Retinal pigment epithelial cell (primary cell): ENCODE data around the gene GUCY2F.

Source experiments
- DNase-seq: peaks from one replicate; pipeline ENCODE4 v3.0.0-alpha.2; 2010; ENCODE audit warnings: low read depth
- H3K4me3 ChIP-seq: 2 replicates; pipeline ENCODE4 v1.5.1; 2011; ENCODE audit warnings: mild to moderate bottlenecking, low read length, control low read depth, moderate library complexity
- TF ChIP-seq, protein P1 (sequence below): conservative IDR thresholded peaks from 2 replicates; pipeline ENCODE4 v1.5.1; 2011; ENCODE audit warnings: low read depth, low read length, control low read depth, inconsistent platforms

Gene GUCY2F

DNA sequence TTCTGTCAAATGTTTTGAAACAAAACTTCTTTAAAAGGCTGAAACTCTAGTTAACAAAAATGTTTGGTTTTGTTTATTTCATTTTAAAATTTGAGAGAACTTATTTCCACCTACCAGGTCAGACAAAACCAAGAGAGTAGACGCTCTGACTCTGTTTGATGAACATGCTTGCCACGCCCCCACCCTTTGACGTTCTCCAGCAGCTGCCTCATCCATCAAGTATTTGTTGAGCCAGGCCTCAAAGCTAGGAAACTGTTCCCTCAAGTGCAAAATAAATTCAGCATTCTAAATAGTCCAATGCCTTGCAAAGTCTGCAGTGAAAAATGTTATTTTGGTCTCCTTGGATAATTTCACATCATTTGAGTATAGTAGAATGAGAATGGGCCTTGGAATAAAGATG is 121.6 kb downstream of the GUCY2F start:
- no peak overlapping the region for H3K4me3 ChIP-seq
- DNase-seq, result no peak
- TF ChIP-seq, protein P1, sequence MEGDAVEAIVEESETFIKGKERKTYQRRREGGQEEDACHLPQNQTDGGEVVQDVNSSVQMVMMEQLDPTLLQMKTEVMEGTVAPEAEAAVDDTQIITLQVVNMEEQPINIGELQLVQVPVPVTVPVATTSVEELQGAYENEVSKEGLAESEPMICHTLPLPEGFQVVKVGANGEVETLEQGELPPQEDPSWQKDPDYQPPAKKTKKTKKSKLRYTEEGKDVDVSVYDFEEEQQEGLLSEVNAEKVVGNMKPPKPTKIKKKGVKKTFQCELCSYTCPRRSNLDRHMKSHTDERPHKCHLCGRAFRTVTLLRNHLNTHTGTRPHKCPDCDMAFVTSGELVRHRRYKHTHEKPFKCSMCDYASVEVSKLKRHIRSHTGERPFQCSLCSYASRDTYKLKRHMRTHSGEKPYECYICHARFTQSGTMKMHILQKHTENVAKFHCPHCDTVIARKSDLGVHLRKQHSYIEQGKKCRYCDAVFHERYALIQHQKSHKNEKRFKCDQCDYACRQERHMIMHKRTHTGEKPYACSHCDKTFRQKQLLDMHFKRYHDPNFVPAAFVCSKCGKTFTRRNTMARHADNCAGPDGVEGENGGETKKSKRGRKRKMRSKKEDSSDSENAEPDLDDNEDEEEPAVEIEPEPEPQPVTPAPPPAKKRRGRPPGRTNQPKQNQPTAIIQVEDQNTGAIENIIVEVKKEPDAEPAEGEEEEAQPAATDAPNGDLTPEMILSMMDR, result no peak

DNA sequence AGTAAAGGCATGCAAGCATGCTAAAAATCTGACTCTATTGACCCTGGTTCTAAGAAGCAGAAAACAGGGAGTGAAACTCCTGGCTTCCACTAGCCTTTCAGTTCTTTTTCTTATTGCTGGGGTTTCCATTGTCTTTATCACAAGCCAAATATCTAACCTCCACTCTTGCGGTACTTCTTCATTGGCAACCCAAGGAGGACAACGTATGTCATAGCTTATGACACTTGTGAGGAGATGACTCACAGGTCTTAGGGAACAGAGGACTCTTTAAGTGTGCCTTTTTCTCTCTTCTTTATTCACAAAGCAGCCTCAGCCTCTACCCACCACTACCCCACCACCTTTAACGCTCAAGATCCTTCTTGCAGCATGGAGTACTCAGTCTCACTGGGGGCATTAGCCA is 124.2 kb downstream of the GUCY2F start:
- DNase-seq, result no peak
- TF ChIP-seq, protein P1, result no peak
- no peak overlapping the region for H3K4me3 ChIP-seq

DNA sequence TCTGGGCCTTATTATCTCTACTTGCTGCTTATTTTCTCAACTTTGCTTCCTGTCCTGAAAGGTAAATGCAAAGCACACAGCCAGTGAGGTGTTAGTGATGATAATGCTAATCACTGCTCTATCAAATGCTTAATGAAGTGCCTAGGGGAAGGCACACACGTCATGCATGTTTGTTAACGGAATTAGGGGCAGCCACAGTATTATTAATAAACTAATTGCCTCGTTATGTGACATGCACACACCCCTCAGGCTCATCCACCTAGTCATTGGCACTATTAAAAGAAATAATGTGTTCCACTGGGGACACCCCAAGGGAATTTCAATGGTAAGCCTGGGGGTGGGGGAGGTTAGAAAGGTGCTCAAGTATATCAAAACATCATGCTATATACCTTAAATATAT is 125.2 kb downstream of the GUCY2F start:
- TF ChIP-seq, protein P1, result no peak
- DNase-seq, result no peak
- H3K4me3 ChIP-seq, result no peak overlapping the region

DNA sequence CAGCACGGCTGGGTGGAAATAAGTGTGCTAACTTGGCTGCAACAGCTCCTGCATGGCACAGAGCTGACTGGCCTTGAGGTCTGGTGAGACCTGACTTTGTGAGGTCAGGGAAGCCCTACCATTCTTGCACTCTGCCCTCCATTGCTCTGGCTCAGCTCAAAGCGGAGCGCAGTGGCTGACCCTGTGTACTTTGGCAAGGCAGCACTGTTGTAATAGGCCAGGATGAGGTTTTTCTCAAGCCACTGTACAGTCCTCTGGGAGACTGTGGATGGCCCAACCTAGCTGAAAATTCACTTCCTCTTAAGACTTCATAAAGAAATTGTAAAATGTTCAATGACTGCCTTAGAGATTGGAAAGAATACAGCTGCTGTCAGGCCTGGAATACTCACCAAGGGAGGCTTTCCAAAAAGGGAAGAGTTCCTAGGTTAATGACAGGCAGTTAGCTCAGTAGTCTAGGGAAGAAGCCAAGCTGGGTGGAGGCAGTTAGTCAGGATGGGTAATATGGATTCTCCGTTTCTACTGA is 129.8 kb downstream of the GUCY2F start:
- TF ChIP-seq, protein P1, result no peak
- no peak overlapping the region for H3K4me3 ChIP-seq
- no peak for DNase-seq

DNA sequence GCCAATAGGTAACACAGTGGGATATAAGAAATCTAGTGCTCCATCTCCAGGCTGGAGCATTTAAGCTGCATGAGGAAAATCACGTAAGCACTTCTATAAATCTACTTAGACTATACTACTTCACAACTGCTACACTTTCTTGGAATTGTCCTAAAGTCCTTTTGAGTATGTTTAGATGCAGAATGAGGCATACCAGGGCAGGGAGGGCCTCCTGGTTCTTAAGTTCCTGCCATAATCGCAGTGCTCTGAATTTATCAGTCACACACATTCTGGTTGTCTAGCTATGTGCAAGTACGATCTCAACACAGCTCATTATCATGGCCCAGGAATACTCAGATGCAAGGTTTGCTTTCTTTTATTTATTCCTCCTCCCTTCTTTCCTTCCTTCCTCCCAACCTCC is 130.3 kb downstream of the GUCY2F start:
- no peak overlapping the region for H3K4me3 ChIP-seq
- no peak for DNase-seq
- TF ChIP-seq, protein P1, result no peak

DNA sequence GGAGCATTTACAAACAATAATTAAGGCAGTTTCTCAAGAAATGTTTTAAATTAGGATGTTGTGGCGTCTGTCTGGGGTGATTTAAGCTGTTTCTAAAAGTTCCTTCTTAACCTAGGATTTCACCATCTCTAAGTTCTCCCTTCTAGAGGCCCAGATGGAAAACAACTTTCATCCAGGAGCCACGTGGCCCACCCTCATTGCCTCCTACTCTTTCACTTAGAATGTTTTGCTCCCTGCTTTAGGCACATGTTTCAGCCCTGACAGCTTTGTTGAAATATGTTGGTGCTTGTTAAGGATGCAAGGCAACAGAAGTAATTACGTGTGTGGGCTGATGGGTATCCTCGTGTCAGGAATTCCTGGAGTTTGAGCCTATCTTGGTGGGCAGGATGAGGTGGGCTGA is 131.3 kb downstream of the GUCY2F start:
- no peak for DNase-seq
- no peak overlapping the region for H3K4me3 ChIP-seq
- TF ChIP-seq, protein P1, result no peak

DNA sequence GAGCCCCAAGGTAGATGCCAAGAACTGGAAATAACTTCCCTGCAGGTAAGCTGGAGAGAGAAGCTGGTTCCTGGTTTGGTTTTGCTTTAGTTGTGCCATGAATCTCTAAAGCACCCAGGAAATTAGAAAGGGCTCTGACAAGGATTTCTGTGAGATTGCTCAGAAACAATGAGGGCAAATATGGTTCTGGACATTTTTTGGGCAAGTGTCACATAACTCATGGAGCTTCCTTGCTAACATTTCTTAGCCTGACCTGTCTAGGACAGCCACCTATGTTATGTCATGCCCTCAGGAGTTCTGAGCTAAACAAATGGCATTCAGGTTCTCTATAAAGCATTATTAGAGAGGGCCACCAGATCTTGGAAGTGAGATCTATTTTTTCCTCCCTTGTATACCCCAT is 131.8 kb downstream of the GUCY2F start:
- TF ChIP-seq, protein P1, result no peak
- no peak overlapping the region for H3K4me3 ChIP-seq
- no peak for DNase-seq
